ENCODE results near the gene ARL5C. TPM values are rescaled to one million over a fixed set of nuclear protein-coding genes. Genes with fewer than 3 reads are reported as not detected.

Gene ARL5C, protein sequence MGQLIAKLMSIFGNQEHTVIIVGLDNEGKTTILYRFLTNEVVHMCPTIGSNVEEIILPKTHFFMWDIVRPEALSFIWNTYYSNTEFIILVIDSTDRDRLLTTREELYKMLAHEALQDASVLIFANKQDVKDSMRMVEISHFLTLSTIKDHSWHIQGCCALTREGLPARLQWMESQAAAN
- not detected in 2 replicates for total RNA-seq

DNA sequence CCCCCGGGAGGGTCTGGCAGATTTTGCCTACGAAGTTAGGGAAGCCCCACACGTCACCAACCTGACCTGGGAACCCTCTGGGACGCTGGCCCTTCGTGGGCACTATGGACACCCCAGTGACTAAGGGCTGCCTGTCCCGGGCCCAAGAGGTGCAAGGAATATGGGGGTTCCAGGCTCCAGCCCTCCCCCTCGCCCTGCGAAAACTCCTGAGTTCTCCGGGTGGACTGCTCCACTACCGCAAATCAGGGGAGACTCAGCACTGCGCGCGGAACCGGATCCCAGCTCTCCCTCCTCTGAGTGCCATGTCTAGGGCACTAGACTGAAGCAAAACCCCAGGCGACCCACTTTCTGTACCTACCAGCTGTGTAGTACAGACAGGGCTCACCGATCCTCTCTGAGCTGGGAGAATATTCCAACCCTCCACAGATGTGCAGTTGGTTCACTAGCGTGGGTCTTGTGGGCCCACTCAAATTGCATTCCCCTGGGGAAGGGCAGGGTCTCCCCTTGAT is at the start of gene ARL5C:
TSS of gene ARL5C (minus strand) at position 321 of the 509 bp plus-strand sequence. CDS start 401 bp downstream, outside the sequence.

DNA sequence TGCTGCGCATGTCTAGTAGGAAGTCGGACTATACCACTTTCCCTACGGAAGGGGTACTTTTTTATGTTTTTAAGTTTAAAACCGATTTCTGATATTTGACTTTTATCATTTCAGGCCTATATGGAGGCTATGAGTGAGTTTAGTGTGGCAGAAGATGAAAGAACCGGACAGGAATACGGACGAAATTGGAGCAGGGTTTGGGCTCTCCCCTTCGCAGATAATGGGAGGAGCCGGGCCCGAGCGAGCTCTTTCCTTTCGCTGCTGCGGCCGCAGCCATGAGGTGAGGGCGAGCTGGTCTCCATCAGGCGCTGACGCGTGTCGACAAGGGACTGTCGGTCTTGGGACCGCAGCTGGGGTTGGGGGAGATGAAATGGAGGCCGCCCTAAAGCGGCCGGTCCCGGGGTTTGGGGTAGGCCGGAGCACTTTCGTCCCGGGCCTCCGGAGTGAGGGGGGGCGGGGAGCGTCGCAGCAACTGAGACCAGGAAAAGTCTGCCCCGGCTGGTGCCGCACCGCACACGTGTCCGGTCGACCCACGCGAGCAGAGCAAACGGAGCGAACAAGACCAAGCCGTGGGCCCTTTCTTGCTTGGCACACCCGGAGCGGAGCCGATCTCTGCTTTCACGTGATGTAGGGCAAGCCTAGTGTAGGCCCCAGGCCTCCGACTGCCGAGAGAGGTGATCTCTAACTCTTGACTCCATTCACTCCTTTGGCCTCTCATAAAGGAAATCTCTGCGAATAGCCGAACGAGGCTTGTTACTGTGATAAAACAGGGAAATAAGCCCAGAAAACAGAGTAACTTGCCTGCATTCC is 34.3 kb upstream of the ARL5C start, which contains the start of gene RPL19:
TSS of gene RPL19 (plus strand) at position 214 of the 810 bp plus-strand sequence. CDS start at position 276, 62 bp downstream.

DNA sequence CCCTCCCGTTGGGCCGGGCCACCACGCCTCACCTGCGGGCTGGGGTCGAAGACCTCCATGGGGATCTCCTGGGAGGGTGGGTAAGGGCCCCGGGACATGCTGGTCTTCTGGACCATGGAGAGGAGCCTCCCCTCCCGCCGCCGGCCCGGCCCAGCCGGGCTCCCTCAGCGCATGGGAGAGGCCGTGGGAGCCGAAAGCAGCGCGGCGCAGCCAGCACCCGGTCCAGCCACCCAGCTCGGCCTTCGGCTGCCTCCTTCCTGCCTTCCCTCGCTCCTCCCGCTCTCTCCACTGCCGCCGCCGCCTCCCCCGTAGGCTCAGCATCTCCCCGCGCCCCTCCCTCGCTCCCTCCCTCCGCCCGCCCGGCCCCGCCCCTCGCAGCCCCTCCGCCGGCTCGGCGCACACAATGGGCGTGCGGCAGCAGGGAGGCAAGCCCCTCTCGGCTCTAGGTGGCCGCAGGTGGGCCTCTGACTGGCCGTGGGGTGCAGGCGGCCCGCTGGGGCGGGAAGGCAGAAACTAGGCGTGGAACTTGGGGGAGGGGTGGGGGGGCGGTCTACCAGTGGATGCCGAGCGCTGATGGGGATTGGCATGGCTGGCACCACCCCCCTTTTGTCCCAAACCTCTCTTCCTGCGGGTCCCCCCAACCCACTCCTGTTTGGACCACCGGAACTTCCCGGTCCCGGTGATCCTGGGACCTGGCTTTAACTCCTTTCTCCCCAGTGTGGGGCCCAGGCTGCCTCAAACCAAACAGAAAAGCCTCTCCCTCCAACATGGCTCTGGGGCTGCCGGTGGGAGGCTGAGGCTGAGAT is 31.6 kb upstream of the ARL5C start, which contains the start of gene CACNB1:
TSS of gene CACNB1 (minus strand) at position 290 of the 806 bp plus-strand sequence. CDS start at position 116, 174 bp downstream.

DNA sequence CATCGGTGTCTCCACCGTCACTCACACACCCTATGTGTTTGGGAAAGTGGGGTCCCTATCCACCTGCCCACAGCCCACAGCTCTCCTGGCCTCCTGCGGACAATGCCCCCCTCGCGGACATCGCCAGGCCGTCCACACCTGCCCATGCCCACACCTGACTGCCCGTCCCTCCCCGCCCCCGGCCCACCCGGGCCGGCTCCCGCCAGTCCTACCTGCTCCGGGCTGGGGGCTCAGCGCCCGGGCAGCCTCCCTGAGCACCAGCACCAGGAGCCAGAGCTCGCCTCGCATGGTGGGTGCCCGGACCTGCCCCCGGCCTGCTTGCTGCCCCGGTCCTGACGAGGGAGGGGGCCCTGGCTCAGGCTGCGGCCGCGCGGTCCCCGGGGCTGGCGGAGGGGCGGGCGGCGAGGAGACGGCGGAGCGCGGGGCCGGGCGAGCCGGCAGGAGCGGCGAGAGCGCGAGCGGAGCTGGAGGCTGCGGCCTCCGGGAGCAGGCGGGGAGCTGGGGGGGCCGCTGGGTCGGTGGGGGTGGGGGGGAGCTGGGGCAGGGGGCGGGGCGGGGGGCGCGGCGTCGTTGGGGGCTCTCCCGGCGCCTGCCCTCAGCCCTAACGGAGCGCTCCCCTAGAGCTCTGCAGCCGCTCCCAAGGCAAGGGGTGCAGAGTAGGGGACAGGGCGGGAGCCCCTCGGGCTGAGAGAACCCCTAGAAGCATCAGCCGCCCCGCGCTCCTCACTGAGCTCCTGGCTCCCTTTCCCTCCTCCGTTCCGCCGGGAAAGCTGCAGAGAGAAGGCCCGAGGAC is 14.6 kb downstream of the ARL5C start, which contains the start of gene PLXDC1:
TSS of gene PLXDC1 (minus strand) at position 488 of the 793 bp plus-strand sequence. CDS start at position 288, 200 bp downstream.

Other genes starting within 250 kb of the ARL5C start
- gene FBXO47, start 198.8 kb downstream of the ARL5C start, total RNA-seq = under 0.01 TPM in 1 of 2 replicates, not detected in the other
- 1.7 TPM in 1 of 2 replicates, not detected in the other for gene PLXDC1, start 14.5 kb downstream of the ARL5C start, total RNA-seq
- gene CACNB1, start 31.5 kb upstream of the ARL5C start, total RNA-seq = 1.7 and 6.7 TPM in 2 replicates
- gene RPL19, start 34.1 kb upstream of the ARL5C start, total RNA-seq = 2,255 and 2,684 TPM in 2 replicates
- under 0.01 TPM in 1 of 2 replicates, not detected in the other for gene STAC2, start 59.8 kb upstream of the ARL5C start, total RNA-seq
- 11.1 and 11.7 TPM in 2 replicates for gene FBXL20, start 235.5 kb upstream of the ARL5C start, total RNA-seq